HEK293 (cell line): ENCODE data around the gene HLF.

ENCODE experiments used
- FEZF1 ChIP-seq: fragments of 450-650 bp; formaldehyde crosslinking; IDR thresholded peaks from 2 replicates; pipeline ENCODE4 v1.5.1; 2016; ENCODE audit warnings: missing biosample characterization, missing genetic modification characterization
- MYNN ChIP-seq: fragments of 450-650 bp; formaldehyde crosslinking; IDR thresholded peaks from 2 replicates; pipeline ENCODE4 v1.5.1; 2016; ENCODE audit warnings: missing biosample characterization, missing genetic modification characterization, borderline replicate concordance
- OVOL3 ChIP-seq: fragments of 450-650 bp; formaldehyde crosslinking; IDR thresholded peaks from 2 replicates; pipeline ENCODE4 v1.5.1; 2016; ENCODE audit warnings: missing biosample characterization, missing genetic modification characterization
- REPIN1 ChIP-seq: fragments of 450-650 bp; formaldehyde crosslinking; IDR thresholded peaks from 2 replicates; pipeline ENCODE4 v1.5.1; 2017; ENCODE audit warnings: missing biosample characterization, missing genetic modification characterization, low read depth
- SP7 ChIP-seq: fragments of 450-650 bp; formaldehyde crosslinking; IDR thresholded peaks from 2 replicates; pipeline ENCODE4 v1.5.1; 2016; ENCODE audit warnings: missing biosample characterization, missing genetic modification characterization
- ZBTB17 ChIP-seq: fragments of 450-650 bp; formaldehyde crosslinking; IDR thresholded peaks from 2 replicates; pipeline ENCODE4 v1.5.1; 2016; ENCODE audit warnings: missing biosample characterization, missing genetic modification characterization
- ZBTB48 ChIP-seq: fragments of 450-650 bp; formaldehyde crosslinking; IDR thresholded peaks from 2 replicates; pipeline ENCODE4 v1.5.1; 2016; ENCODE audit warnings: missing biosample characterization, missing genetic modification characterization
- ZBTB8A ChIP-seq: fragments of 450-650 bp; formaldehyde crosslinking; IDR thresholded peaks from 2 replicates; pipeline ENCODE4 v1.5.1; 2016; ENCODE audit warnings: missing biosample characterization, missing genetic modification characterization
- ZIC2 ChIP-seq: fragments of 450-650 bp; formaldehyde crosslinking; IDR thresholded peaks from 2 replicates; pipeline ENCODE4 v1.5.1; 2016; ENCODE audit warnings: missing biosample characterization, missing genetic modification characterization
- ZNF10 ChIP-seq: fragments of 450-650 bp; formaldehyde crosslinking; IDR thresholded peaks from 2 replicates; pipeline ENCODE4 v1.5.1; 2017; ENCODE audit warnings: missing biosample characterization, missing genetic modification characterization
- ZNF140 ChIP-seq: fragments of 450-650 bp; formaldehyde crosslinking; IDR thresholded peaks from 2 replicates; pipeline ENCODE4 v1.5.1; 2016; ENCODE audit warnings: missing biosample characterization, missing genetic modification characterization
- ZNF146 ChIP-seq: fragments of 450-650 bp; formaldehyde crosslinking; IDR thresholded peaks from 2 replicates; pipeline ENCODE4 v1.5.1; 2016; ENCODE audit warnings: missing biosample characterization, missing genetic modification characterization
- ZNF184 ChIP-seq: fragments of 450-650 bp; IDR thresholded peaks from 2 replicates; pipeline ENCODE4 v1.5.1; 2018; ENCODE audit warnings: missing biosample characterization, mild to moderate bottlenecking, missing genetic modification characterization
- ZNF248 ChIP-seq: fragments of 450-650 bp; formaldehyde crosslinking; IDR thresholded peaks from 2 replicates; pipeline ENCODE4 v1.5.1; 2017; ENCODE audit warnings: missing biosample characterization, missing genetic modification characterization
- ZNF335 ChIP-seq: fragments of 450-650 bp; formaldehyde crosslinking; conservative IDR thresholded peaks from 2 replicates; pipeline ENCODE4 v1.5.1; 2016; ENCODE audit warnings: missing biosample characterization, missing genetic modification characterization
- ZNF366 ChIP-seq: fragments of 450-650 bp; formaldehyde crosslinking; conservative IDR thresholded peaks from 2 replicates; pipeline ENCODE4 v1.5.1; 2016; ENCODE audit warnings: missing biosample characterization, missing genetic modification characterization
- ZNF394 ChIP-seq: fragments of 450-650 bp; formaldehyde crosslinking; IDR thresholded peaks from 2 replicates; pipeline ENCODE4 v1.5.1; 2016; ENCODE audit warnings: missing biosample characterization, missing genetic modification characterization, mild to moderate bottlenecking, moderate library complexity, borderline replicate concordance
- ZNF416 ChIP-seq: fragments of 450-650 bp; formaldehyde crosslinking; IDR thresholded peaks from 2 replicates; pipeline ENCODE4 v1.5.1; 2016; ENCODE audit warnings: missing biosample characterization, missing genetic modification characterization
- ZNF426 ChIP-seq: fragments of 450-650 bp; formaldehyde crosslinking; IDR thresholded peaks from 2 replicates; pipeline ENCODE4 v1.5.1; 2017; ENCODE audit warnings: missing biosample characterization, missing genetic modification characterization, mild to moderate bottlenecking, inconsistent platforms, moderate library complexity
- ZNF529 ChIP-seq: fragments of 450-650 bp; formaldehyde crosslinking; IDR thresholded peaks from 2 replicates; pipeline ENCODE4 v1.5.1; 2017; ENCODE audit warnings: missing genetic modification characterization, missing biosample characterization; ENCODE audit not compliant: insufficient replicate concordance
- ZNF571 ChIP-seq: fragments of 450-650 bp; formaldehyde crosslinking; IDR thresholded peaks from 2 replicates; pipeline ENCODE4 v1.5.0; 2017; ENCODE audit warnings: missing biosample characterization, missing genetic modification characterization
- ZNF660 ChIP-seq: fragments of 450-650 bp; IDR thresholded peaks from 2 replicates; pipeline ENCODE4 v1.5.1; 2018; ENCODE audit warnings: missing biosample characterization, mild to moderate bottlenecking, missing genetic modification characterization
- ZNF792 ChIP-seq: fragments of 450-650 bp; formaldehyde crosslinking; IDR thresholded peaks from 2 replicates; pipeline ENCODE4 v1.5.1; 2016; ENCODE audit warnings: missing biosample characterization, missing genetic modification characterization
- ZNF837 ChIP-seq: fragments of 450-650 bp; formaldehyde crosslinking; IDR thresholded peaks from 2 replicates; pipeline ENCODE4 v1.5.1; 2016; ENCODE audit warnings: missing biosample characterization, missing genetic modification characterization
- TF ChIP-seq, protein P1 (sequence below): fragments of 450-650 bp; formaldehyde crosslinking; IDR thresholded peaks from 2 replicates; pipeline ENCODE4 v1.5.1; 2016; ENCODE audit warnings: missing biosample characterization, missing genetic modification characterization, borderline replicate concordance
- TF ChIP-seq, protein P2 (sequence below): fragments of 450-650 bp; formaldehyde crosslinking; IDR thresholded peaks from 2 replicates; pipeline ENCODE4 v1.5.1; 2016; ENCODE audit warnings: missing biosample characterization, missing genetic modification characterization, low read depth
- TF ChIP-seq, protein P3 (sequence below): fragments of 450-650 bp; formaldehyde crosslinking; conservative IDR thresholded peaks from 2 replicates; pipeline ENCODE4 v1.5.1; 2016; ENCODE audit warnings: low read depth, missing biosample characterization, missing genetic modification characterization
- TF ChIP-seq, protein P4 (sequence below): fragments of 450-650 bp; formaldehyde crosslinking; IDR thresholded peaks from 2 replicates; pipeline ENCODE4 v1.5.1; 2016; ENCODE audit warnings: missing biosample characterization, missing genetic modification characterization

The HLF gene

DNA sequence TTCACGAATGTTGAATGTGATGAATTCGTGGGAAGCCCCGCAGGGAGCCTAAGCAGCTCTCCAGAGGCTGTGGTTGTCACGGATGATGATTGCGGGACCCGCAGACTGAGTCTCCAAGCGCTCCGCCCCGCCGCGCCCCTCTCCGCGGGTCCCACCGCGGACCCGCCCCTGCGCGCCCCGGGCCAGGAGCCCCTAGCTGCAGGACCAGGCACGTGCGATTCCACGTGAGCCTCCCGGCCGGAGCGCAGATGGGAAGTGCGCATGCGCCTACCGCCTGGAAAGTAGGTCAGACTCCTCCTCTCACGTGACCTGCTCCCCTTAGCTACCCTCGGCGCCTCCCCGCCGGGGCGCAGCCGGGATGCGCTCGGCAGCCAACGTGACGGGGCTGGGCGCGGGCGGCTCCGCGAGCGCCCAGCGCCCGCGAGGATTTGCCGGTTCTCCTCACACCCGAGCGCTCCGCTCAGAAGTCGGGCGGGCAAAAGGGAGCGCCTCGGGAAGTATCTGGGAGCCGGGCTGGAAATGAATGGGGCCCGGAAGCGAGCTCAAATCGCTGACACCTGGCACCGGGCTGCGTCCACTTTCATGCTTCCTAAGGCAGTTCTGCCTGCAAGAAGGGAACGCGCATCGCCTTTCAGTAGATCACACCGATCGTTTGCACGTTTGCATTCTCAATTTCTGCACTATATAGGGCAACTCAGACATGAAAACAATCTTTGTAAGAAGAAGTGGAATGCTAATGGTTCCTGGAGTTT lies 26.4 kb upstream of the HLF start (continued):
- no peak for TF ChIP-seq ZNF792
- peak; percentile 15; the same call in 1 of the 2 replicates for TF ChIP-seq SP7 (tag by site-specific recombination)
- TF ChIP-seq MYNN (tag by site-specific recombination): no peak
- TF ChIP-seq, protein P1, sequence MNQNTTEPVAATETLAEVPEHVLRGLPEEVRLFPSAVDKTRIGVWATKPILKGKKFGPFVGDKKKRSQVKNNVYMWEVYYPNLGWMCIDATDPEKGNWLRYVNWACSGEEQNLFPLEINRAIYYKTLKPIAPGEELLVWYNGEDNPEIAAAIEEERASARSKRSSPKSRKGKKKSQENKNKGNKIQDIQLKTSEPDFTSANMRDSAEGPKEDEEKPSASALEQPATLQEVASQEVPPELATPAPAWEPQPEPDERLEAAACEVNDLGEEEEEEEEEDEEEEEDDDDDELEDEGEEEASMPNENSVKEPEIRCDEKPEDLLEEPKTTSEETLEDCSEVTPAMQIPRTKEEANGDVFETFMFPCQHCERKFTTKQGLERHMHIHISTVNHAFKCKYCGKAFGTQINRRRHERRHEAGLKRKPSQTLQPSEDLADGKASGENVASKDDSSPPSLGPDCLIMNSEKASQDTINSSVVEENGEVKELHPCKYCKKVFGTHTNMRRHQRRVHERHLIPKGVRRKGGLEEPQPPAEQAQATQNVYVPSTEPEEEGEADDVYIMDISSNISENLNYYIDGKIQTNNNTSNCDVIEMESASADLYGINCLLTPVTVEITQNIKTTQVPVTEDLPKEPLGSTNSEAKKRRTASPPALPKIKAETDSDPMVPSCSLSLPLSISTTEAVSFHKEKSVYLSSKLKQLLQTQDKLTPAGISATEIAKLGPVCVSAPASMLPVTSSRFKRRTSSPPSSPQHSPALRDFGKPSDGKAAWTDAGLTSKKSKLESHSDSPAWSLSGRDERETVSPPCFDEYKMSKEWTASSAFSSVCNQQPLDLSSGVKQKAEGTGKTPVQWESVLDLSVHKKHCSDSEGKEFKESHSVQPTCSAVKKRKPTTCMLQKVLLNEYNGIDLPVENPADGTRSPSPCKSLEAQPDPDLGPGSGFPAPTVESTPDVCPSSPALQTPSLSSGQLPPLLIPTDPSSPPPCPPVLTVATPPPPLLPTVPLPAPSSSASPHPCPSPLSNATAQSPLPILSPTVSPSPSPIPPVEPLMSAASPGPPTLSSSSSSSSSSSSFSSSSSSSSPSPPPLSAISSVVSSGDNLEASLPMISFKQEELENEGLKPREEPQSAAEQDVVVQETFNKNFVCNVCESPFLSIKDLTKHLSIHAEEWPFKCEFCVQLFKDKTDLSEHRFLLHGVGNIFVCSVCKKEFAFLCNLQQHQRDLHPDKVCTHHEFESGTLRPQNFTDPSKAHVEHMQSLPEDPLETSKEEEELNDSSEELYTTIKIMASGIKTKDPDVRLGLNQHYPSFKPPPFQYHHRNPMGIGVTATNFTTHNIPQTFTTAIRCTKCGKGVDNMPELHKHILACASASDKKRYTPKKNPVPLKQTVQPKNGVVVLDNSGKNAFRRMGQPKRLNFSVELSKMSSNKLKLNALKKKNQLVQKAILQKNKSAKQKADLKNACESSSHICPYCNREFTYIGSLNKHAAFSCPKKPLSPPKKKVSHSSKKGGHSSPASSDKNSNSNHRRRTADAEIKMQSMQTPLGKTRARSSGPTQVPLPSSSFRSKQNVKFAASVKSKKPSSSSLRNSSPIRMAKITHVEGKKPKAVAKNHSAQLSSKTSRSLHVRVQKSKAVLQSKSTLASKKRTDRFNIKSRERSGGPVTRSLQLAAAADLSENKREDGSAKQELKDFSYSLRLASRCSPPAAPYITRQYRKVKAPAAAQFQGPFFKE: no peak
- peak; percentile 70 for TF ChIP-seq ZBTB17 (tag by site-specific recombination)
- no peak for TF ChIP-seq ZNF571 (tag by site-specific recombination)
- TF ChIP-seq ZNF184 (tag by site-specific recombination): no peak
- TF ChIP-seq ZIC2 (tag by site-specific recombination): peak; percentile 85
- TF ChIP-seq, protein P2, sequence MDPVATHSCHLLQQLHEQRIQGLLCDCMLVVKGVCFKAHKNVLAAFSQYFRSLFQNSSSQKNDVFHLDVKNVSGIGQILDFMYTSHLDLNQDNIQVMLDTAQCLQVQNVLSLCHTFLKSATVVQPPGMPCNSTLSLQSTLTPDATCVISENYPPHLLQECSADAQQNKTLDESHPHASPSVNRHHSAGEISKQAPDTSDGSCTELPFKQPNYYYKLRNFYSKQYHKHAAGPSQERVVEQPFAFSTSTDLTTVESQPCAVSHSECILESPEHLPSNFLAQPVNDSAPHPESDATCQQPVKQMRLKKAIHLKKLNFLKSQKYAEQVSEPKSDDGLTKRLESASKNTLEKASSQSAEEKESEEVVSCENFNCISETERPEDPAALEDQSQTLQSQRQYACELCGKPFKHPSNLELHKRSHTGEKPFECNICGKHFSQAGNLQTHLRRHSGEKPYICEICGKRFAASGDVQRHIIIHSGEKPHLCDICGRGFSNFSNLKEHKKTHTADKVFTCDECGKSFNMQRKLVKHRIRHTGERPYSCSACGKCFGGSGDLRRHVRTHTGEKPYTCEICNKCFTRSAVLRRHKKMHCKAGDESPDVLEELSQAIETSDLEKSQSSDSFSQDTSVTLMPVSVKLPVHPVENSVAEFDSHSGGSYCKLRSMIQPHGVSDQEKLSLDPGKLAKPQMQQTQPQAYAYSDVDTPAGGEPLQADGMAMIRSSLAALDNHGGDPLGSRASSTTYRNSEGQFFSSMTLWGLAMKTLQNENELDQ (tag by site-specific recombination): no peak
- TF ChIP-seq, protein P3, sequence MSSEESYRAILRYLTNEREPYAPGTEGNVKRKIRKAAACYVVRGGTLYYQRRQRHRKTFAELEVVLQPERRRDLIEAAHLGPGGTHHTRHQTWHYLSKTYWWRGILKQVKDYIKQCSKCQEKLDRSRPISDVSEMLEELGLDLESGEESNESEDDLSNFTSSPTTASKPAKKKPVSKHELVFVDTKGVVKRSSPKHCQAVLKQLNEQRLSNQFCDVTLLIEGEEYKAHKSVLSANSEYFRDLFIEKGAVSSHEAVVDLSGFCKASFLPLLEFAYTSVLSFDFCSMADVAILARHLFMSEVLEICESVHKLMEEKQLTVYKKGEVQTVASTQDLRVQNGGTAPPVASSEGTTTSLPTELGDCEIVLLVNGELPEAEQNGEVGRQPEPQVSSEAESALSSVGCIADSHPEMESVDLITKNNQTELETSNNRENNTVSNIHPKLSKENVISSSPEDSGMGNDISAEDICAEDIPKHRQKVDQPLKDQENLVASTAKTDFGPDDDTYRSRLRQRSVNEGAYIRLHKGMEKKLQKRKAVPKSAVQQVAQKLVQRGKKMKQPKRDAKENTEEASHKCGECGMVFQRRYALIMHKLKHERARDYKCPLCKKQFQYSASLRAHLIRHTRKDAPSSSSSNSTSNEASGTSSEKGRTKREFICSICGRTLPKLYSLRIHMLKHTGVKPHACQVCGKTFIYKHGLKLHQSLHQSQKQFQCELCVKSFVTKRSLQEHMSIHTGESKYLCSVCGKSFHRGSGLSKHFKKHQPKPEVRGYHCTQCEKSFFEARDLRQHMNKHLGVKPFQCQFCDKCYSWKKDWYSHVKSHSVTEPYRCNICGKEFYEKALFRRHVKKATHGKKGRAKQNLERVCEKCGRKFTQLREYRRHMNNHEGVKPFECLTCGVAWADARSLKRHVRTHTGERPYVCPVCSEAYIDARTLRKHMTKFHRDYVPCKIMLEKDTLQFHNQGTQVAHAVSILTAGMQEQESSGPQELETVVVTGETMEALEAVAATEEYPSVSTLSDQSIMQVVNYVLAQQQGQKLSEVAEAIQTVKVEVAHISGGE (tag by site-specific recombination): peak; percentile 75
- TF ChIP-seq ZBTB48 (tag by site-specific recombination): no peak
- TF ChIP-seq ZNF146 (tag by site-specific recombination): no peak
- no peak for TF ChIP-seq ZNF248 (tag by site-specific recombination)
- no peak for TF ChIP-seq ZNF426 (tag by site-specific recombination)
- TF ChIP-seq ZNF366 (tag by site-specific recombination): no peak
- TF ChIP-seq REPIN1 (tag by site-specific recombination): no peak
- peak; percentile 98 for TF ChIP-seq ZBTB8A (tag by site-specific recombination)
- TF ChIP-seq ZNF394 (tag by site-specific recombination): peak; percentile 36; the same call in 1 of the 2 replicates
- TF ChIP-seq ZNF416 (tag by site-specific recombination): no peak
- peak; percentile 72; the same call in 1 of the 2 replicates for TF ChIP-seq ZNF660 (tag by site-specific recombination)
- no peak for TF ChIP-seq ZNF10 (tag by site-specific recombination)
- TF ChIP-seq ZNF529 (tag by site-specific recombination): no peak
- peak; percentile 91 for TF ChIP-seq ZNF335 (tag by site-specific recombination)
- no peak for TF ChIP-seq FEZF1
- no peak for TF ChIP-seq OVOL3 (tag by site-specific recombination)
- no peak for TF ChIP-seq ZNF140 (tag by site-specific recombination)
- TF ChIP-seq, protein P4, sequence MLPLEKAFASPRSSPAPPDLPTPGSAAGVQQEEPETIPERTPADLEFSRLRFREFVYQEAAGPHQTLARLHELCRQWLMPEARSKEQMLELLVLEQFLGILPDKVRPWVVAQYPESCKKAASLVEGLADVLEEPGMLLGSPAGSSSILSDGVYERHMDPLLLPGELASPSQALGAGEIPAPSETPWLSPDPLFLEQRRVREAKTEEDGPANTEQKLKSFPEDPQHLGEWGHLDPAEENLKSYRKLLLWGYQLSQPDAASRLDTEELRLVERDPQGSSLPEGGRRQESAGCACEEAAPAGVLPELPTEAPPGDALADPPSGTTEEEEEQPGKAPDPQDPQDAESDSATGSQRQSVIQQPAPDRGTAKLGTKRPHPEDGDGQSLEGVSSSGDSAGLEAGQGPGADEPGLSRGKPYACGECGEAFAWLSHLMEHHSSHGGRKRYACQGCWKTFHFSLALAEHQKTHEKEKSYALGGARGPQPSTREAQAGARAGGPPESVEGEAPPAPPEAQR (tag by site-specific recombination): no peak
- no peak for TF ChIP-seq ZNF837 (tag by site-specific recombination)
